Kidney glomerular epithelial cell (primary cell): ENCODE data around the gene DACT2.
A peak's percentile ranks its signal among the peaks of the same experiment; 100 is the strongest.
"Not testable (repeated sequence)": the region's sequence is repeated elsewhere in the genome, so short reads cannot be mapped to it uniquely, and the experiment has no call there.

Experiments used
- DNase-seq: peaks from one replicate; lab custom pipeline; 2025; lab: John Stamatoyannopoulos, UW

Gene DACT2

GRCh38 chr6:168319279-168320111 lies at the start of gene DACT2:
Gene DACT2, minus strand, starts transcription at chr6:168319777. Its CDS starts 144 bp downstream, at chr6:168319633.
- DNase-seq = no peak

DNA sequence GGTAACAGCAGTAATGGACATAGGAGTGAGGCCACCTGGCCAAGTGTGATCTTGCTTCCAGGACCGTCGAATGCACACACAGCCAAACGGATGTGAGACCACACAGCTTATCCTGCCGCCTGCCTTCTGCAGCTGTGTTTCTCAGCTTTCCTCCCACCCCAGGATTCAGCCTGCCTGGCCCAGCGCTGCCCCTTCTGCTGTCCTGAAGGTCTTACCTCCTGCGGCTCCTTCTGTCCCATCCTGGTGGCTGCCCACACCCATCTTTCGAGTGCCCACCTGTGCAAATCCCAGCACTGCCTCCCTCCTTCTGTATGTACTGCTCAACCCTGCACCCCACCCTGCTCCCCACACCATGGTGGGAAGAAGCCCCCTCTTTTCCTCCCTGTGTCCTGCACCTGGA lies 49.4 kb upstream of the DACT2 start:
- no peak for DNase-seq

DNA sequence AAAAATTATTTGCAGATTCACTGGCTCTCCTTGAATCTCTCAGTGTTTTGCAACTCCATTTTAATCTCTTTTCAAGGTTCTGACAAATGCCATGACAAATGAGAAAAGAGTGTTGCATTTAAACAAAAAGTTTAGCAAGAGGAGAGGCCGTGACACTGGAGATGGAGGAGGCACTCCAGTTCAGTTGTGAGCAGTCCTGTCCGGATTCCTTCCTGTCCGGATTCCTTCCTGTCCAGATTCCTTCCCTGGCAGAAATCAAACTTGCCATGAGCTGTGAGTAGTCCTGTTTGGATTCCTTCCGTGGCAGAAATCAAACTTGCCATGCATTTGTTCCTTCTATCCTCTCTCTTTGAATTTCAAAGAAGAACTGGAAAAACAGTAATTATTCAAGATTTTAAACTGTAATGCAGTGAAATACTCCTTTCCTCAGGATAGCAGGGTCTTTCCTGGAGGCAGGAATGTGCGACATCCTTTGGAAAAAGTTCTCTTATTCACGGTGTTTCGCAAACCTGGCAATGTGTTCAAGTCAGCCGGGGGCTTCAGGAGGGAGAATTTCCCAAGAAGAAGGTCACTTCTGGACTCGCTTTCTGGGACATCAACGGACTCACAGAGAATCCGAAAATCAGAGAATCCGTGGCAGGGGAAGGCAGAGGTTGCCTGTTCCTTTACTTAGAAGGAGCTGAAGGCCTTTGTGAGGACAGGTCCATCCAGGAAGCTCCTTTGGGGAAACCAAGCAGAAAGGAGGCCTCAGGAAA lies 48.7 kb upstream of the DACT2 start:
- DNase-seq = no peak

DNA sequence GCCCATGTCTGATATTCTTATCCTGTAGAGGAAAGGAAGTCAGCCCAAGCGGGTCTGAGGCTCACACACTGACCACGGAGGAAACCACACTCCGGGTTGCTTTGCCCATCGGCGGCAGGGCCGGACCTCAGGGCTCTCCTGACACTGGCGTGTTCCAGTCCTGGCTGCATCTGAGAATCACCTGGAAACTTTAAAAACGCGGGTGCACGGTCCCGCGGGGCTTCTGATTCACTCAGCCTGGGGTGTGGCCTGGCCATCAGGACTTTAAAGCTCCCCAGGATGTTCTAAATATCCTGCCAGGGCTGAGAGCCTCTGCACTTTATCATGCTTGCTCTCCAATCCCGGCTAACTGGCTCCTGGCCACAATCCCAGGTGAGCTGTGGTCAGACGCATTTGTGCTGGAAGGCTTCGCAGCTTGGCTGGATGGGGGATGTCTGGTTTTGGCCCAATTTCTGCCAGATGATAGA lies 47.7 kb upstream of the DACT2 start:
- DNase-seq = no peak

- no peak for DNase-seq
Measured at GRCh38 chr6:168366473-168366872, 46.9 kb upstream of the DACT2 start.

DNA sequence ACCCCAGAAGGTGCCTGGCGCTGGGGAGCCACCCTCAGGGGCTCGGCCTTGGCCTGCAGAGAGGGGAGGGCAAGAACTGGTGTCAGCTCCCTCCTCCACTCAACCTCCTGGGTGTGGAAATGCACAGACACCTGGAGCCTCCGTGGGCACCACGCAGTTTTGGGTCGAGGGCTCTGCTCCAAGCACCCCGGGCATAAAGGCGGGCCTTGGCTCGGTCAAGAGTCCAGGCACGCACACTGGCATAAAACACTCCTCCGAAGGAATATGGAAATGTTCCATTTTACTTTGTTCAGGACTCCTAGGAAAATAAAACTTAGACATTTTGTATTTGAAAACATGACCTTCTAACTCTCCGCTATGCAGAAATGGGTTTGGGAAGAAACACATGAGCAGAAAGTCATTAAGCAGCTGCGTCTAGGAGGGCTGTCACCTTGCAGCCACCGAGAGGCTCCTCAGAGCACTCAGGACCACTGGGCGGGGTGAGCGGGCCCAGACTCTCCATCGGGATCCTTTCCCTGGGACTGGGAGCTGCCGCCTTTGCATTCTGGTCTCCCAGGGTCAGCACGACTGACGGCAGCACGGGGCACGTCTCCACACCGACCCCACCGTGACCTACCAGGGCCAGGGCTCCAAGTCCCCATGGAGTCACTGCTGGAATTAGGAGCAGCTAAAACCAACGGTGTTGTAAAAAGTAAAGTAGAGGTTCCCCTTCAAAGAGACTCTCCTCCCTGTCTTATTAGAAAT lies 46.0 kb upstream of the DACT2 start:
- DNase-seq = no peak

DNA sequence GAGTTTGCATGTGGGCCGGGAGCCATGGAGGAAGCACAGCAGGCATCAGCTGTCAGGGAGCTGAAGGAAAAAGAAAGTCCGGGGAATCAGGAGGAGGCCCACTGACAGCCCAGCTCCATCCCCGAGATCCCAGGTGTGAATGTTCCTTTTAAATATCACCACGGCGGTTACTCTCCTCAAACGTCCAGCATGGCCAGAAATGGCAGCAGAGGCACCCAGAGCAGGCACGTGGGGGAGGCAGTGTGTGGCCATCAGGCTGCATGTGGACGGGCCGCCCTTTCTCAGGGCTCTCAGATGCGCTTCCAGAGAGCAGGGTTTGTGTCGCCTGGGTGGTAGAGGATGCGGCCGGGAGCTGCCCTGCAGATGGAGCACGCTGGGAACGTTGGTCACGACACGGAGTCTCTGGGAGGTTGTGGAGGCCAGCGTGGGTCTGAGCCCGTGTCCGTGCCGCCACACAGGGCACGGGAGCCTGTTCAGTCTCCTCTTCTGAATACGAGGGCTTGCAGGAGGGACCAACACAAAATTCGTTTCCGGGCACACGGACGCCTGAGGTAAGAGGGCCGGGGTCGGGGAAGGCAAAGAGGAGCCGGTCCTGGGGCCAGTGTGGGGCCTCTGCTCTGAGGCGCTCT lies 45.3 kb upstream of the DACT2 start:
- DNase-seq = no peak

DNA sequence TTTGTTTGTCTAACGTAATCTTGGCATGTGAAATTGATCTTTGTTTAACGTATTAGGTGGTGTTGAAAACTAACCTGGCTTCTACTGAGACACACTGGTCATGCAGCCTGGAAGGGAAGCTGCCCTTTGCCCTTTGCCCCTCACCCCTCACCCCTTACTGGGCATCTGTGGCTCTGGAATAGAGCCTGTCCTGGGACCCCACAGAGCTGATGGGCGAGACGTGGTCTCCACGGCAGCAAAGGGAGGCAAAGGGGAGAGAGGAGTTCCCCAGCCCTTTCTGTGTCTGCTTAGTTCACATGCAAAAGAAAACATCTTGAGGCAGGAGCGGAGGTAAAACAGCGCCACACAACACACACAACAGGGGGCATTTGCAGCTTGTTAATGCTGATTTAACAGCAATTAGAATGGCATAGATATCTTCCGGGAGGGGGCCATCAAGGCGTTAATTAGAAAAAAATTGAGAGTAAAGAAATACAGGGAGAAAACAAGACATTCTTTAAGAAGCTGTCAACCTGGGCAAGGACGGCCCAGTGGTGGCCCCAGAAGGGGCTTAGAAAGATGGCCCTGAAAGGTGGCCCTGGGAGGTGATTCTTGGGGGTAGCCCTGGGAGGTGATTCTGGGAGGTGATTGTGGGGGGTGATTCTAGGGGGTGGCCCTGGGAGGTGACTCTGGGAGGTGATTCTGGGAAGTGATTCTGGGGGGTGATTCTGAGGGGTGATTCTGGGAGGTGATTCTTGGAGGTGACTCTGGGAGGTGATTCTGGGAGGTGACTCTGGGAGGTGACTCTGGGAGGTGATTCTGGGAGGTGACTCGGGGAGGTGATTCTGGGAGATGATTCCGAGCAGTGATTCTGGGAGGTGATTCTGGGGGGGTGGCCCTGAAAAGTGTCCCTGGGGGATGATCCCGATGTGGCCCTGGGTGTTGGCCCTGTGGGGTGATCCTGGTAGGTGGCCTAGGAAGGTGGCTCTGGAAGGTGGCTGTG lies 44.5 kb upstream of the DACT2 start:
- no peak for DNase-seq

DNA sequence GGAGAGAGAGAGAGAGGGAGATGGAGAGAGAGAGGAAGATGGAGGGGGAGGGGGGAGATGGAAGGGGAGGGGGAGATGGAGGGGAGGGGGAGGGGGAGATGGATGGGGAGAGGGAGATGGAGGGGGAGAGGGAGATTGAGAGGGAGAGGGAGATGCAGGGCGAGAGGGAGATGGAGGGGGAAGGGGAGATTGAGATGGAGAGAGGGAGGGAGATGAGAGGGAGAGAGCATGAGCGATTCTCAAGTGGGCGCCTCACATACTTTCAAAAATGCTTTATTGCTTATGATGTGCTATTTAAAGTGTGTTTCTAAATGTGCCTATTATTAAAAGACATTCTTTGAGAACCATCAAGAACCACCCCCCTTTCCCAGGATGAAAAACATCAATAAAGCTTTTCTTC lies 43.7 kb upstream of the DACT2 start:
- DNase-seq = no peak

GRCh38 chr6:168362276-168362990 lies 42.9 kb upstream of the DACT2 start:
- no peak for DNase-seq

DNA sequence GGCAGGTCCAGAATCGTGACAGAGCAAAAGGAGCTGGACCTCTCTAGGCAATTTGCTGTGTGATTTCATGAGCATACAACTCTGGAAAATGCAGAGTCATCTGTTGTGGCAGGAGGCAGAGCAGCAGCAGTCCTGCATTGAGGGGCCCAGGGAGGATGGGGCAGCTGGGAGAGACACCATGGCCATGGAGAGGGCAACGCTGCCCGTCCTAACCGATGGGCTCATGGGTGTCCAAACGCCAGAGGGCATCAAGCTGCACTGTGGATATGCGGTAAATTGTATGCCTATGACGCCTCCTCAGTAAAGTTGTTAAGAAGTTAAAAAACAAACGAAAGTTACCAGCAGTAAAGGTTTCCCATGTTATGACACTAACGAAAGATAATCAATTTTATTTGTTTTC lies 42.2 kb upstream of the DACT2 start:
- no peak for DNase-seq

DNA sequence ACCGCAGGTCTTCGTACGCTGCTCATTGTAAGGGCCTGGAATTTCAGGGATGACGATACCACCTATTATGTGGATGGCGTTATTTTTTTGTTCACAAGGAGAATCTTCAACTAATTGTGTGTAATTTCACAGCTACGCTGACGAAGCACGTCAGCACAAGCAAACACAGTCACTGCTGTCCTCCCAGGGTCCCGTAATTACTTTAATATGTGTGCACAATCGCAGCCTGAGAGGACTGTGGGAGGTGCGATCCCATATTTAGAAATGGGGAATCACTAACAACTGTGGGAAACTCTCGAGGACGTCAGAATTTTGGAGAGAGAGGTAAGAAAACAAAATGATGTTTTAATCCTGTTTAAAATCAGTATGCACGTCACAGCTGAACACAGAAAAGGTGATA lies 40.2 kb upstream of the DACT2 start:
- DNase-seq = no peak

DNA sequence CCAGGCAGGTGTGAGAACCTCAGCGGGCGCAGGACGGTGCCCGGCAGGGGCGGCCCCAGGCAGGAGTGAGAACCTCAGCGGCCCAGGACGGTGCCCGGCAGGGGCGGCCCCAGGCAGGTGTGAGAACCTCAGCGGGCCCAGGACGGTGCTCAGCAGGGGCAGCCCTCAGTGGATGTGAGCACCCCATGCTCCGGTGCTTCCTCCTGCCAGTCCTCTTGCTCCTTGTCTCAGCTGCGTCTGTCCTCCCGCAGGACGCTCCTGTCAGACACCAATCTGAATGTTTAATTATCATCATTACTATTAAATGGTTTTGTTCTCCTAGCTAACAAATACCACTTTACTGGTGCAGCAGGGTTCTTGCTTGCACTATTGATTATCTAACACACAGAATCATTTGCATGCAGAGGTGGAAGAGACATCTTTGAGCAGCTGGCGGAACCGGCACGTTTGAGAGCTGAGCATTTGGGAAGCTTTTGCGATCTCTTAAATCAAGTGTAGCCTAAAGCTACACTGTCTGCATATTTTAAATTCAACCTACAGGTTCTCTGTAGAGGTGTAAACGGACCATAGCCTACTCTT lies 39.4 kb upstream of the DACT2 start:
- no peak for DNase-seq

- DNase-seq = not testable (repeated sequence)
Measured at GRCh38 chr6:168356872-168357271, 37.3 kb upstream of the DACT2 start.

- peak; percentile 50 for DNase-seq
Measured at GRCh38 chr6:168355716-168356522, 36.3 kb upstream of the DACT2 start.

DNA sequence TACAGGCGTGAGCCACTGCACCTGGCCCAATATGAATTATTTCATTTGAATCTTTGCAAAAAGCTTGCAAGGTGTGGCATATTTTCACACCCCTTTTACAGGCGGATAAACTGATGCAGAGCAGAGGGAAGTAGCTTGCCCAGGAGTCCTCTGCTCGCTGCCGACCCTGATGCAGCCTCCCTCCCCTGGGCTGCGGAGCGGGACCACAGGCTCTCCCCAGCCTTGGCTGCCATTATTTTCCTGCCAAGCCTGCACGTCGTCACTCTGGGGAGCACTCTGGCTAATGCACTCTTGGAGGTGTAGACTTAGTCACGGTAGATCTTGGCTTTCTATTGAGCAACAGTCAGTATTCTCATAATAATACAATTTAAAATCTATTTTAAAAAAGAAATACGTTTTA lies 34.8 kb upstream of the DACT2 start:
- no peak for DNase-seq

DNA sequence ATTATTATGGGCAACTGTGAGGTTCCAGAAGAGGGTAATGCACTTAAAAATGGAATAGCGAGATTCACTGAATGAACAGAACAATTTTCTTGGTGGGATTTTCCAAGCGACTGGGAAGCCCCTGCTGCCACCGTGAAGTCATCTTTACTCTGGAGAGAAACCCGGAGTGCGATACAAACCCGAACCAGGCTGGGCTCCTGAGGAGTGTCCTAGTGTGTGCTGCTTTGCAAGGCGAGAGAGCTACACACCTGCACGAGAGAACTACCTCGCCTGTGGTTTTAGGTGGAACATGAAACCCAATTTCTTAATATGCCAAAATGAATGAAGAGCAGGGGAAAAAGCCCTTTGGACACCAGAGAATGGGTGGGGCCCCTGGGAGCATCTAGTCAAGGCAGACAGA lies 33.5 kb upstream of the DACT2 start:
- no peak for DNase-seq

GRCh38 chr6:168352096-168352495 lies 32.5 kb upstream of the DACT2 start:
- DNase-seq = no peak

GRCh38 chr6:168349718-168350210 lies 30.2 kb upstream of the DACT2 start:
- no peak for DNase-seq
